GM12878 (cell line): Measurements from ENCODE around the gene PLEKHA7.

ENCODE experiments used
- EGR1 ChIP-seq, 2 experiments: IDR thresholded peaks; 1 replicate in 1 of 2; 2 replicates in 1 of 2; pipeline ENCODE4 v1.6.1; 2011 to 2012; ENCODE audit warnings: low read depth in 2 of 2, low read length in 2 of 2, borderline replicate concordance in 1 of 2, mild to moderate bottlenecking in 1 of 2, moderate library complexity in 1 of 2
- HDAC2 ChIP-seq: fragments of 200-600 bp; sonication (generic); IDR thresholded peaks from 2 replicates; pipeline ENCODE4 v1.6.1; 2017
- NFYA ChIP-seq: IDR thresholded peaks from 2 replicates; pipeline ENCODE4 v1.6.1; 2011; ENCODE audit warnings: low read depth, mild to moderate bottlenecking, low read length, improper control_type of control experiment, borderline replicate concordance
- POLR2AphosphoS2 ChIP-seq: IDR thresholded peaks from 2 replicates; pipeline ENCODE4 v1.6.1; 2011; ENCODE audit warnings: low read depth, mild to moderate bottlenecking, low read length, improper control_type of control experiment, moderate library complexity
- POLR2AphosphoS5 ChIP-seq: IDR thresholded peaks from 2 replicates; pipeline ENCODE4 v1.6.1; 2011; ENCODE audit warnings: mild to moderate bottlenecking, low read length, inconsistent platforms
- RCOR1 ChIP-seq: conservative IDR thresholded peaks from 2 replicates; pipeline ENCODE4 v1.6.1; 2012; ENCODE audit warnings: low read depth, low read length, improper control_type of control experiment
- RELA ChIP-seq: fragments of 450-650 bp; IDR thresholded peaks from 2 replicates; pipeline ENCODE4 v1.8.0; 2014; ENCODE audit warnings: borderline replicate concordance; ENCODE audit not compliant: partially characterized antibody
- SIN3A ChIP-seq: IDR thresholded peaks from 2 replicates; pipeline ENCODE4 v1.6.1; 2012; ENCODE audit warnings: low read depth, low read length, improper control_type of control experiment
- SMC3 ChIP-seq: IDR thresholded peaks from 2 replicates; pipeline ENCODE4 v1.6.1; 2011; ENCODE audit warnings: low read length, improper control_type of control experiment, borderline replicate concordance
- TBL1XR1 ChIP-seq: IDR thresholded peaks from 2 replicates; pipeline ENCODE4 v1.6.1; 2012; ENCODE audit warnings: low read depth, low read length, improper control_type of control experiment
- TF ChIP-seq, protein P1 (sequence below), 3 experiments: IDR thresholded peaks in 2 of 3; conservative IDR thresholded peaks in 1 of 3; 2 replicates each; pipeline ENCODE4 v1.5.1; 2011; ENCODE audit warnings: low read depth in 3 of 3, low read length in 3 of 3, mild to moderate bottlenecking in 3 of 3, control low read depth in 2 of 3, moderate library complexity in 2 of 3, inconsistent platforms in 1 of 3, mixed read lengths in 1 of 3; ENCODE audit not compliant: control insufficient read depth in 2 of 3, insufficient read depth in 1 of 3; ENCODE audit errors: extremely low read depth in 1 of 3
- TF ChIP-seq, protein P2 (sequence below): IDR thresholded peaks from 2 replicates; pipeline ENCODE4 v1.6.1; 2012; ENCODE audit warnings: low read depth, low read length, improper control_type of control experiment

DNA sequence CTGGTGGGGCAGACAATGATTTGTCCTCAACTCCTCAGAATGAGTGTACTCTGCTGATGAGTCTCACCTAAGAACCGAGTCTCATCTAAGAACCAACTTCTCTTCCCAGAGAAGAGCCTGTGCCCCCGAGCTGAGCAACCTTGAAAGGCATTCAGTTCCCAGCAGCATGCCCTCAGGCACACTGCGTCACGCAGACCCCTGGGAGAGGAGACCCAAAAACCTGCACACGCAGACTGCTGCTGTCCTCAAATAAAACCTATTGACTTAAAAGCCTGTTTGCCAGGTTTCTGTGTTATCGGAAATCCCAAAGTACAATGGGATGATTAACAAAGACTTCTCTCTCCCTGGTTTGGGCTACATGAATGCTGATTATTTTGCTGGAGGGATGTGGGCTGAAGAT is 154.6 kb downstream of the PLEKHA7 start:
- no peak for TF ChIP-seq HDAC2
- no peak for TF ChIP-seq POLR2AphosphoS5
- TF ChIP-seq SIN3A = no peak
- no peak for TF ChIP-seq SMC3
- TF ChIP-seq TBL1XR1 = no peak
- no peak for TF ChIP-seq NFYA
- TF ChIP-seq, protein P1, sequence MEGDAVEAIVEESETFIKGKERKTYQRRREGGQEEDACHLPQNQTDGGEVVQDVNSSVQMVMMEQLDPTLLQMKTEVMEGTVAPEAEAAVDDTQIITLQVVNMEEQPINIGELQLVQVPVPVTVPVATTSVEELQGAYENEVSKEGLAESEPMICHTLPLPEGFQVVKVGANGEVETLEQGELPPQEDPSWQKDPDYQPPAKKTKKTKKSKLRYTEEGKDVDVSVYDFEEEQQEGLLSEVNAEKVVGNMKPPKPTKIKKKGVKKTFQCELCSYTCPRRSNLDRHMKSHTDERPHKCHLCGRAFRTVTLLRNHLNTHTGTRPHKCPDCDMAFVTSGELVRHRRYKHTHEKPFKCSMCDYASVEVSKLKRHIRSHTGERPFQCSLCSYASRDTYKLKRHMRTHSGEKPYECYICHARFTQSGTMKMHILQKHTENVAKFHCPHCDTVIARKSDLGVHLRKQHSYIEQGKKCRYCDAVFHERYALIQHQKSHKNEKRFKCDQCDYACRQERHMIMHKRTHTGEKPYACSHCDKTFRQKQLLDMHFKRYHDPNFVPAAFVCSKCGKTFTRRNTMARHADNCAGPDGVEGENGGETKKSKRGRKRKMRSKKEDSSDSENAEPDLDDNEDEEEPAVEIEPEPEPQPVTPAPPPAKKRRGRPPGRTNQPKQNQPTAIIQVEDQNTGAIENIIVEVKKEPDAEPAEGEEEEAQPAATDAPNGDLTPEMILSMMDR (IDR thresholded peaks at IDR 0.05 in 2 of 3, conservative IDR thresholded peaks at IDR 0.05 in 1 of 3; ENCODE audit: control insufficient read depth in 2 of 3, extremely low read depth in 1 of 3, insufficient read depth in 1 of 3, low read depth in 3 of 3, low read length in 3 of 3) = no peak
- no peak for TF ChIP-seq EGR1 (IDR thresholded peaks at IDR 0.05; ENCODE audit: borderline replicate concordance in 1 of 2, low read depth in 2 of 2, low read length in 2 of 2)
- TF ChIP-seq RCOR1 = no peak
- no peak for TF ChIP-seq POLR2AphosphoS2
- no peak for TF ChIP-seq RELA
- TF ChIP-seq, protein P2, sequence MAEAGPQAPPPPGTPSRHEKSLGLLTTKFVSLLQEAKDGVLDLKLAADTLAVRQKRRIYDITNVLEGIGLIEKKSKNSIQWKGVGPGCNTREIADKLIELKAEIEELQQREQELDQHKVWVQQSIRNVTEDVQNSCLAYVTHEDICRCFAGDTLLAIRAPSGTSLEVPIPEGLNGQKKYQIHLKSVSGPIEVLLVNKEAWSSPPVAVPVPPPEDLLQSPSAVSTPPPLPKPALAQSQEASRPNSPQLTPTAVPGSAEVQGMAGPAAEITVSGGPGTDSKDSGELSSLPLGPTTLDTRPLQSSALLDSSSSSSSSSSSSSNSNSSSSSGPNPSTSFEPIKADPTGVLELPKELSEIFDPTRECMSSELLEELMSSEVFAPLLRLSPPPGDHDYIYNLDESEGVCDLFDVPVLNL = no peak
